HuH-7.5 (cell line): ENCODE results near the gene HDAC9.

Experiments
- DNase-seq: peaks from one replicate; pipeline ENCODE4 v3.0.0; 2011; ENCODE audit warnings: low spot score

The HDAC9 gene

GRCh38 chr7:18659746-18660145, 164.2 kb downstream of the HDAC9 start:
- no peak for DNase-seq

GRCh38 chr7:18663321-18663720, 167.8 kb downstream of the HDAC9 start:
- no peak for DNase-seq

GRCh38 chr7:18666107-18666728, 170.7 kb downstream of the HDAC9 start:
- peak; percentile 18 for DNase-seq

DNA sequence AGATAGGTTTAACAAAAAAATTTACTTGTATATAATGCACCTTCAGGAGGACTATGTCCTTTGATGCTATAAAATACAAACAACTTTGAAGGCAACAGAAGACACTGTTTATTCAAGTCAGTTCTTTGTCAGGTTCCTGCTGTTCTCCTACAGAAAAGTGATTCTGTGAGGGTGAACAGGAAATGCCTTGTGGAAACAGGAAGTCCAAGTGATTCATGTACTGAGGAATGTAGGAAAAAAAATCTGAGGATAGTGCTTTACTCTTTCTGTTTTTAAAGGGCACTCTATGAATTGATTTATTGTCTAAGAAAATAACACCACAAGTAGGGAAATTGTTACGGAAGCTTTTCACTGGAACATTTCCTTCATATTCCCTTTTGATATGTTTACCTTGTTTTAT, 171.9 kb downstream of the HDAC9 start:
- DNase-seq: no peak

GRCh38 chr7:18671176-18671575, 175.6 kb downstream of the HDAC9 start:
- no peak for DNase-seq

DNA sequence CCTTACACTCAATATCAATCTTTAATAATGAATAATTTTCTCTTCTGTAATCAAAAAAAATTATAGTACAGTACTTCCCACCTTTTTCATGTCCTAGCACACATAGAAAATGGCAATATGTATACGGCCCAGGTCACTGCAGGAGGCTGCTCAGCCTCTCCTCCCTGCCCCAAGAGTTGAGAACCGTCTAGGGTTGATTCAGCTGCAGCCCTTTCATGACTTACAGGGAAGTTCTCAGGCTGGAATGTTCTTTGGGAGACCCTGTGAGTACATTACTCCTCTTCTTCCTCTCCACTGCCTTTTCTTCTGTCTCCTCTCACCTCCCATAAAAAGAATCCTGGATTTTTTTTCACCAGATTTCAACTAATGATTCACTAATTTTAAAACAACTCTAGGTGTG, 180.0 kb downstream of the HDAC9 start:
- no peak for DNase-seq

DNA sequence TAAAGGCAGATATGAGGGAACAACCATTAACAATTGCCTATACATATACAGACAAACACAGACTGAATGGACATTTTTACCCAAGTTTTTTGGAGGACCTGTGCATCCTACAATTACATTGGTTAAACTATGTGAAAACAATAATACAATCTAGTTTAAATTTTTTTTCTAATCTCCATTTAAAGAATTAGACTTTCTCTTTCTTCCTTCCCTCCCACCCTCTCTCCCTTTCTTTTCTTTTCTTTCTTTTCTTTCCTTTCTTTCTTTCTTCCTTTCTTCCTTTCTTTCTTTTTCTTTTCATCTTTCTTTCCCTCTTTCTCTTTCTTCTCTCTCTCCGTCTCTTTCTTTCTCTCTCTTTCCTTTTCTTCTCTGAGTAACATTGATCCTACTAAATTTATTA, 183.7 kb downstream of the HDAC9 start:
- no peak for DNase-seq

GRCh38 chr7:18680576-18680975, 185.0 kb downstream of the HDAC9 start:
- no peak for DNase-seq

DNA sequence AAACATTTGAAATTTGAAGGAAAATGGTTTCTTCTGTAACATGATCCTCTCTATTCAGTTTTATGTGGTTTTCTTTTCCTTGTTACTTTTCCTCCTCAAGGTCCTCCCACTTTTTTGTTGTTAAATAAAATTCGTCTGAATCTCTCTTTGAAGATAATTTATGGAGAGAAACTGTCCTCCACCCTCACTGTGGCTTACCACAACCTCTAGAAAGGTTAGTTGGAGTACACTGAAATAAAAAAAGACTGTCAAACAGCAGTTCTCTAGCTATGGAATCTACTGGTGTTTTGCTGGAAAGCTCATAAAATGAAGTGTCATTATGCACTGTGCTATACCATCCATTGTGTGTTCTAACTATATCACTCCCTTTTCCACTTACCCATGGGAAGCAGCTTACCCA, 189.4 kb downstream of the HDAC9 start:
- DNase-seq: no peak

DNA sequence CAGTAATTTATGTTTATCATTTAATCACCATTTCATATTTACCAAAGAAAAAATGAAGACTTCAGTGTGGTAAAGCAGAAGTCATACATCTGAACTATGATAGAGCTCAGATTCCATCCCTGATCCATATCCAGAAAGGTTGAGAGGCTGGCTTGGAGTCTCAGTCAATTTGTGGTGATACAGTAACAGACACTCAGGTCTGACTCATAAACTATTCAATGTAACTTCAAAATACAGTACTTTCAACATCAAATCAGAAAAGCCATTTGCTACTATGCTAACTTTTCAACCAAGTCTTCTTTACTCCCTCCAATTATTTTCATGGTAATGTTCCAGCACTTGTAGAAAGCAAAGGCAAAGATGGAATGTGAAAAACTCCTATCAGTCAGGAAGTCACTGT, 190.4 kb downstream of the HDAC9 start:
- no peak for DNase-seq

DNA sequence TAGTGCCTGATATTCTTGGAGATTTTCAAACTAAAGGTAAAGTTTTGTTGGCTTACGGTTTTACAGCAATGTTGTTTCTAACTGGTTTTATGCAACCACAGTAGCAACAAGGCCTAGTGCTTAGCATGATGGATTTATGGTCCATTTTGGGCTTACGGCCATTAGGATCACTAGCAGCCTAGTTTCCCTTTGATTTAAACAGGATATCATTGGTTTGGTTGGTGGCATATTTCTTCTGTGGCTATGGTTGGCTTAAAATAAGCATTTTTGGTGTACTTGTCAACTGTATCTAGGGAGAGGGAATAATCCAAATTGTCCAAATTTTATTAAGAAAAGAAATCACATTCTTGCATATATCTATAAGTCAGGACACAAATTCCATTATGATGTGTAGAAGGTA, 194.0 kb downstream of the HDAC9 start:
- DNase-seq: no peak

DNA sequence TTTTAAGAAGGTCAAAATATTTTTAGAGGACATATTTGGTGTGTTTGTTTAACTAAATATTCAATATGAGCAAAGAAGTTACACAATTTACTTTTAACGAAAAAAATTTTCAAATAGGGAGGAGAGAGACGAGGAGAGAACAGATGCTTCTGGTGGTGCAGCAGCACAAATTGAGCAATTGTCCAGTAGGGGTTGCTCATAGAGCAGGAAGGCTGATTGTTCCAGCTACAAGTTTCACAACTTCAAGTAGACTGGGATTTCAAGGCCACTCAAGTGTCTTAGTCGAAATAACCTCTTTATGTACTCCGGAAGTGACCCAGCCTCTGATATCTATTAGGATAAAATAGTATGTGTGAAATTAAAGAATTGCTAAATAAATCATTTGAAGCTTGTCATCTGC, 197.9 kb downstream of the HDAC9 start:
- peak; percentile 5 for DNase-seq

DNA sequence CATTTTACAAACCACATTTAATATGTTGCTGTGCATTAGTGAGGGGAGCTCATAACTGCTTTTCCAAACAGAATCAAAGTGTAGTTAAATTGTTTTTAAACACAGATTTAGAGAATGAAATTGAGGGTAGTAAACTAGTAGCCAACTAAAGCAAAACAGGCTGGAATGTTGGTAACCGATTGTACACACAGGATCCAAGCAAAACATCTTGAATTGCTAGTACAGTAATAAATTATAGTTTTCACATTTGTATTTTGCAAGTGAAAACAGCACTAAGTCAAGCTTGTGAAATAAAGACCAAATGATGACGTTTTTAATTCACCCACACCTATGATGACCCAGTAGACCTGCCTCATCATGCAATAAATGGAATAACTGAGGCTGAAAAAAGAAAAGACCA, 198.3 kb downstream of the HDAC9 start:
- no peak for DNase-seq

DNA sequence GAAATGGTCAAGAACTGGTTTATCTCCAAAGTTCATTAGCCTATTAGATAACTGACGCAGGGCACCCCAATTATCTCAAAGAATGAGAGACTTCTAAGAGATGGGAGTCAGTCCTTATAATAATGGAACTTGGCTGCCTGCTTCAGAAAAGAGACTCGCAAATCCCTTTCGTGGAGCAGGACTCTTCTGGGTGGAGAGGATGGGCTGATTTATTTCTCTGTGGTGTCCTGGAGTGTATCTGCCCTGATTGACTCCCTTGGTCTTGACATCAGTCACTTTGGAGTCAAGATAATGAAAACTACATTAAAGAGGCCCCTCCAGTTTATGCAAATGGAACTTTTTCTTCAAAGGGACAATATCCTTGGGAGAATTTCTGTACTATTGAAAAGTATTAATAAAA, 198.9 kb downstream of the HDAC9 start:
- DNase-seq: no peak

DNA sequence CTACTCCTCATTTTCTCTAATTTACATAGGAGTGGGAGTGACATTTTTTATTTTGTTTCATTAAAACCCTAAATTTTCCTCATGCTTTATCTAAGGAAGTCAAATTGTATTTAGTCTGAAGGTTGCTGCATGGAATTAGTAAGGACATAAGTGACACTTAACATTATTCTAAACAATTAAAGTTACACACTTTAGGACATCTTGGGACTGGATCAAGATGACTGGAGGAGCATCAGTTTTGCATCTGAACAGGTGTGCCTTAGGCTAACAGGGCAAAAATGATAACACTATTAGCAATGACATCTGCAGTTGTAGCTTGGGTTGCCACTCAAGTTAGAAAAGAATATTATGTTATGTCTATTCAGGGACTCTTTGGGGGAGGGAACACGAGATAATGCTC, 199.4 kb downstream of the HDAC9 start:
- DNase-seq: no peak

DNA sequence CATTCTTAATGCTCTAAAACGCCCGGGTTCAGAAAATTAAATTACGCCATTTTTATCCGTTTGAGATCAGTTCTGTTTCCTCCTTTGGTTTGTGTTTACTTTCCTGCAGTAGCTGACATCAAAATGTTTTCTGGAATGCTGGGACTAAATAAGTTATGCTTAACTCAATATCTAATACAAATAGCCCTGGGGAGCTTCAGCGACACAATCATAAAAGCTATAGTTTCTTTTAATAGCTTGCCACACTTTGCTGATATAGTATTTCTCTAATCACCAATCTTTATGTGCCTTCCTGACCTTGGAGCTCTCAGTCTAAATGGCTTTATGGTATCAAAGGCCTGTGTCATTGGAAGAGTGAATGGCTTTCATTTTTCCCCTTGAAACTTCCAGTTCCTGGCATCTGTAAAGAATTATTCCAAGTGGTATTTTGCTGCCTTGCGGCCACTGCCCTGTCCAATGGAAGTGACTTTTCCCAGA, 202.7 kb downstream of the HDAC9 start:
- no peak for DNase-seq

DNA sequence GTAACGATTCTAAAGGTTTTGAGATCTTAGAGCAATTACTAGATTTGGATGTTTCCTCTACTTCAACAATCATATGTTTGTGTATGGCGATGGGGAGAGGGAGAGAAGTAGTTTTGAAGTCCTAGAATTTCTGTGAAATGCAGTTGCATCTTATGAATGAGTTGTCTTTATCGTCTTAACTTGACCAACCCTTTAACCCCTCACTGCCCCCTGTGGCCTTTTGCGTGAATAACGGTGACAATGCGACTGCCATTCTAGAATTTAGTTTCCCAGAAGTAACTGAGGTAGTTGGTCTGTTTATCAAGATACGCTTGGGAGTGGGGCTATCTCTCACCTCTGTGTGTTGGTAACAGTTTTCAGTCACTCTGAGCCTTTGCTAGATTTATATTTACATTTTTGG, 204.6 kb downstream of the HDAC9 start:
- no peak for DNase-seq

DNA sequence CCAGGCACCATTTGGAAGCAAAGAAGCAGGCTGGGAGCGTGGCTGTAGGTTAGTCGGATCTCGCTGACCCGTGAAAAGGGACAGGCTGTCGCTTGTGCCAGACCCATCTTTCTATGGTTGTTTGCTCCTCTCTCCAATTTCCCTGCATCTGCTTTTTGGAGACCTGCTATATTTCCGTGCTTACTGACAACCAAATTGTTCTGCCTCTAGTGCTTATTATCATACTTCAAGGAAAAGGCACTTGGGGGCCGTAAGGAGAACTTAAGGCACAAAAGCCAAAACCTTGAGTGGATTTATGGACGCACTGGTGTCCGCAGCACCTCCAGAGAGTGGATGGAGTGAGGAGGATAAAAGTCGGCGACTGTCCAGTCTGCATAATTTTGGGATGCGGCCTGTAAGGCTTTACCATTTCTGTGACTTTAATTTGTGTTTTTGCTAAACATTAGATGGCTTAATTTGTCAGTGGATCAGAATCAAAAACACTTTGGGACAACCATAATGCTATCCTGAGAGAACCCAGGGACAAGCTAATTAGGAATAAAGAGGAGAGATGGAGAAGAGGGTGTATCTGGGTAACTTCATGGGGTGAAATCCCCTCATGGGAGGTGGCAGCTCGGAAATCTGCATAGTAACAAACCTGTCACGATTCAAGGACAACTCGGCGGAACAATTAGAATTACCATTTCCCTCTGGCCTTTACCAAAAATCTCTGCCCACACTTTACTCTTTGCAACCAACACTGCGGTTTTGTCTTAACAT, 206.7 kb downstream of the HDAC9 start:
- no peak for DNase-seq

DNA sequence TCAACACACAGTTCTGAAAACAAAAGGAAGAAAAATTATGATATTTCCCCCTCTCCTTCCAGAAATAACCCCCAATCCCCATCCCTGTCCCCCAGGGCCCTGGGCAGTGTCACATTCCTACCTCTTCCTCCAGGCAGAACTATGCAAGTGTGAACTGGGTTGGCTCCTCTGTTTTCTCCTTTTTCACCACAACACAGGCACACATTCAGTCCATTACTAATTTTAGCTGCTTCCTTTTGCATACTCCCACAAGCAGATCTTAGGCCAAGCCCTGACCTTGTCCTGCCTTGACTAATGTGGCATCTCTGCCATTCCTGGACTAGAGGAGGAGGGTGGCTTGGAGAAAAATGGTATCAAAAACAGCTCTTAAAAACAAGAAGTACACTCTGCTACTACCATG, 208.1 kb downstream of the HDAC9 start:
- no peak for DNase-seq

DNA sequence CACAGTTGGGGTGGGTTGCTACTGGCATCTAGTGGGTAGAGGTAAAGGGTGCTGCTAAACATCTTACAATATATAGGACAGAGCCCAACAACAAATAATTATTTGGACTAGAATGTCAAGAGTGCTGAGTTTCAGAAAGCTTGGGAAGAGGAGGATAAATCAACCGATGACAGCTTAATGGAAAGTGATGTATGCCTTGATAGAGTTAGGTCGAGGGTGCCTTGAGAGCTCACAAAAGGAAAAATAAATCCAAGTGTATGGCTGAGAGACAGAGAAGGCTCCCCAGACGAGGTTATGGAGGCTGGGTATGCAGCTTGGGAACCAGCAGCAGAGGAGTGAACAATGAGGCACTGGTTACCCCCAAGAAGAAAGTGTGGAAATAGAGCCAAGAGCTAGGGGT, 211.1 kb downstream of the HDAC9 start:
- DNase-seq: no peak

DNA sequence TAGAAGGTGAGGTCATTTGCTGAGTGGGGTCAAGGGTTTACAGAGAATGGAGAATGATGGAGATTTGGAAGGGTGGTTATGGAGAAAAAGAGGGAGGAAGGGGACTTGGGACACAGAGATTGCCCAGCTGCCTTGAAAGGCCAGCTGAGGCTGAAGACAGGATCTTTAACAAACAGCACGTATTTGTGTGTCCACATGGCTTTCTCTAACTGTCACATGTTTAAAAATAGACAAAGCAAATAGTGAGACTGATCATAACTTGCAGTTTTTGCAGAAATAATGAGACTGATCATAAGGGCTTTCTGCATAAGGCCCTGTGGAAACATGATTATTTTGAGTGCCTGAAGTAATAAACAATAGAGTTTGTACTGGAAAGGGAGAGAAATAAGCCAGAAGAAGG, 212.7 kb downstream of the HDAC9 start:
- no peak for DNase-seq

GRCh38 chr7:18715988-18716387, 220.4 kb downstream of the HDAC9 start:
- no peak for DNase-seq

DNA sequence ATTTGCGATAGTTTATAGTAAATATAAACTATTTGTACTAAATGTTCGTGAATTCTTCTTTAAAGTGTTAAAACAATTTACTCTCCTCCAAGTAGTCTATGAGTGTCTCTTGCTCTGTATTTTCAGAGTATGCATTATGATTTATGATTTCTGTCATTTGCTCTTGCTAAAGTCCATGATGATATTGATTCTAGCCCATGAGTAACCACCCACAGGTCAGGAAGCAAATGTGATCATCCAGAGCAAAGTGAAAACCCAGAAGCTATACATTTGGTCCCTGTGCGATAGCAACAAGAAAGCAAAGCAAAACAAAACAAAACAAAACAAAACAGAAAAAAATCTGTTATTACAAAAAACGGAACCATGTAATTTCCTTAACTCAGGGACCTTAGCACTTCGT, 225.9 kb downstream of the HDAC9 start:
- DNase-seq: no peak

DNA sequence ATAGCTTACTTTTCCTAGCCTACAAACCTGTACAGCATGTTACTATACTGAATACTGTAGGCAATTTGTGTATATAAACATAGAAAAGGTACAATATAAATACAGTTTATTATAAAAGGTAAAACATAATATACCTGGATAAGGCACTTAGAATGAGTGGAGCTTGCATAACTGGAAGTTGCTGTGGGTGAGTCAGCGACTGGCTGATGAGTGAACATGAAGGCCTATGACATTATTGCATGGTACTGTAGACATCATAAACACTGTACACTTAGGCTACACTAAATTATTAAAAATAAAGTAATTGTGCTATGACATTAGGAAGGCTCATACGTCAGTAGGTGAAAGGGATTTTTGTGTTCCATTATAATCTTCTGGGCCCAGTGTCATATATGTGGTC, 228.8 kb downstream of the HDAC9 start:
- no peak for DNase-seq
